NCI-H1694 treated with DMSO at 0.1 percent for 48 hours (cell line): ENCODE results near the gene SEC31B.

Source experiments
- DNase-seq: peaks from one replicate; lab custom pipeline; 2025; lab: John Stamatoyannopoulos, UW

Gene SEC31B

DNA sequence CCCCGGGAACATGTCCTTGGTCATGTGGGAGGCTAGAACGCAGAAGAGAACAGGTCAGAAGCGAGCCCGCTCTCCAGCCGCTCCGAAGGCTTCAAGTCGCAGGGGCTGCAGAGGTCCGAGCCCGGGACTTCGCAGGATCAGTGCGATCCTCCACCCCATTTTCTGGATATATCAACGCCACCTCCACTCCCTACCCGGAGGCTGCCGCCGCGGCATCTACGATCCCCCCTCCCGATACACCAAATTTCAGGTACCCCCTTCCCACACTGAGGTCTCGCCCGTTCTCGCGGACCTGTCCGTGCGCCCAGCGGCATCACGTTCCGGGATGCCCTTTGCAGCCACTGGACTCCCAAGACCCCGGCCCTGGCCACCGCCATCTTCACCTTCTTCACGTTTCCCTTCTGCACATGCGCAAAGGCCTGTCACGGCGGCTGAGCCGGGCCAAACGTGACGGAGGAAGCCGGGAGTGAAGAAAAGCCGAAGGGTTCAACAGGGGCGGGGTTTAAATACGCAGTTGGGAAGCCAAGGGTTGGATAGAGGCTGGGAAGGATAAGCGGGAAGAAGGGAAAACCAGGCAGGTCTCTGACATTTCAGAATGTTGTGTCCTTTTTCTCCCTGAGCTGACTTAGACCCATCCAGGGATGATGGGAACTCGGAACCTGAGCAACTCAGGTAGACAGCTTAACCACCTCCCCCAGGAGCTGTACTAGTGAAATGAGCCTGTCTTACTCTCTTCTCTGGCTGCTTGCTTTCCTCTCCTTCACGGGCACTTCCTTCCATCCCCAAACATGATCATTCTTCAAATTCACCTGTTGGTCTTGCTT lies 10.0 kb upstream of the SEC31B start, which contains the start of gene NDUFB8:
Gene NDUFB8, minus strand, starts transcription at position 397 of the 824 bp plus-strand sequence. Its CDS starts 20 bp downstream, at position 377.
- peak; percentile 43 for DNase-seq

DNA sequence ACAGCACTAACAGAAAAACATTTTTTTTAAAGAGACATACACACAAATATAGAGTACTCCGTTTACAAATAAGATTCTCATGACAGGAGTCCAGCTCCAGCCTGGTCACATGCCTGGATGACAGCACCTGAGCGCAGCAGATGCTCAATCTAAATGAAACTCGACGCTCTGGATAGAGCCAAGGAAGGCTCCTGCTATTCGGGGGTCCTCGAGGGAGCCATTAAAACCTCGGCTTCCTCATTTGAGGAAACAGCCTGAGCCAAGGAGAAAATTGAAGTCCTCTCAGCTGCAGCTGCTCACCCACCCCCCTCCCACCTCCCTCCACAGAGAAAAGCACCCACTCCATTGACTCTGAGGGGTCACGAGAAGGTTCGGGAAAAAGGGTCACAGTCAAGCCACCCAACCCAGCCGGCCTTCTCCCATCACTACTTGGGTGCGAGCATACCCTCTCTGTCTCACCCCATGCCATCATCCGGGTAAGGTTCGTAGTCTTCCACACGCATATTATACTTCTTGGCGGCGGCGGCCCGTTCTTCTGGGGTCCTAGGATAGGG lies 9.3 kb upstream of the SEC31B start:
- no peak for DNase-seq

DNA sequence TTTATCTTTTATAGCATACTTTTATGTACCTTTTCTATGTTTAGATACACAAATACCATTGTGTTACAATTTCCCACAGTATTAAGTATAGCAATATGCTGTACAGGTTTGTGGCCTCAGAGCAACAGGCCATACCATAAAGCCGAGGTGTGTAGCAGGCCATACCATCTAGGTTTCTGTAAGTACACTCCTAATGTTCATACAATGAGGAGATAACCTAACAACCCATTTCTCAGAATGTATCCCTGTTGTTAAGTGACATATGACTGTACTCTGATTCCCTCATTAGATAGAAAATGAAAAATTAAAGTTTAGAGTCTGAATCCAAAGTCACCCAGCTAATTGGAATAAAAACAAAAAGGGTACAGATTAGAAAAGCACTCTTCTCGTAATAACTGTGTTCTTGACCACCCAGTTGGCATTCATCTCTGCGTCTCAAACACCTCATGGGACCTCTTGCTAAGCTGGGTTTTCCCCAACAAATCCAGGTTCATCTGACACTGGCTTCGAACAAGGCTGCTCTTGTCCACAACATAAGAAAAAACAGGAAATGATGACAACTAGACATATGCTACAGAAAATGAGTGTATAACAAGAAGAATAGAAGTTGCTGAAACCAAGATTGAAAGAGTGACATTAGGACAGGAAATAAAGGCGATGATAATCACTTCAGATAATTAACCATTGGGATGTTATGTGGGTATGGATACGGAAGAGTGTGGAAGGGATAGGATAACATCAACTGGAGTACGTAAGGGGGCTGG lies 8.6 kb upstream of the SEC31B start:
- DNase-seq = no peak

DNA sequence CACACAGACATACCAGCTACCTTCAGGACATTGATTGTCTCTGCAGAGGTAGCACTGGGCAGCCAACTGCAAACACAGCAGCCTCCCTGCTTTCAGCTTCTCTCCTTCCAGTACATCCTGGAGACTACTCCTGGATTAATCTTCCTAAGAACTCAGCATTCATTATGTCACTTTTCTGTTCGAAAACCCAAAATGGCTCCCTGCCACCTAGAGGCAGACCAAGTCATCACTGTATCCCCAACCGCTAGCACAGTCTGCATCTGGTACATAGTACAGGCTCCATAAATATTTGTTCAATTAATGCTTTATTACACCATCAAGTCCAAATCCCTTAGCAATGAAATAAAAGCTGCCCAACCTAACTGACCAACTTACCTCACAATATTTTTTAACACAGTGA lies 5.0 kb upstream of the SEC31B start:
- no peak for DNase-seq

DNA sequence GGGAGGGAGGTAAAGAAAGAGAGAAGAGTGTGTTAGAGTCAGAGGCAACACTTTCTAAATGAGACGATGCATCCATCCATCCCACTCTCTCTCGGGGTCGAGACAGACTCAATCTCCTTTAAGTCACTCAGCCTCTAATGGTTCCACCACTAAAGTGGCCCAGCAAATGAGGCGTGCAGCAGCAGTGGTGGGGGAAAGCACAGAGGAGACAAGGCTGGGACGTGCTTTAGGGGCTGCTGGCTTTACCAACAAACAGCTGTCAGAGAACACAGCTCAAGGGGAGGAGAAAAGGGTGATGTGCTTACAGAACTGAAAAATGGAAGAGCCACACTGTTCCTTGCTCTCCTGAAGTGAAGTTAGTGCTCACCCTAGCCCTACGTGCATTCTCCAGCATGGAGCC lies 4.5 kb upstream of the SEC31B start:
- DNase-seq = no peak

DNA sequence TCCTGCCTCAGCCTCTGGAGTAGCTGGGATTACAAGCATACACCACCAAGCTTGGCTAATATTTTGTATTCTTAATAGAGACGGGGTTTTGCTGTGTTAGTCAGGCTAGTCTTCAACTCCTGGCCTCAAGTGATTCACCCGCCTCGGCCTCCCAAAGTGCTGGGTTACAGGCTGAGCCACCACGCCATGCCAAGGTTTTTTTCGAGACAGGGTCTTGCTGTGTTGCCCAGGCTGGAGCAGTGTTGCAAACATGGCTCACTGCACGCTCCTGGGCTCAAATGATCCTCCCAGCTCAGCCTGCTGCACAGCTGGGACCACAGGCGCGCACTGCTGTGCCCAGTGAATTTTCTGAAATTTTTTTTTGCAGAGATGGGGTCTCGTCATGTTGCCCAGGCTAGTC lies 3.3 kb upstream of the SEC31B start:
- no peak for DNase-seq

DNA sequence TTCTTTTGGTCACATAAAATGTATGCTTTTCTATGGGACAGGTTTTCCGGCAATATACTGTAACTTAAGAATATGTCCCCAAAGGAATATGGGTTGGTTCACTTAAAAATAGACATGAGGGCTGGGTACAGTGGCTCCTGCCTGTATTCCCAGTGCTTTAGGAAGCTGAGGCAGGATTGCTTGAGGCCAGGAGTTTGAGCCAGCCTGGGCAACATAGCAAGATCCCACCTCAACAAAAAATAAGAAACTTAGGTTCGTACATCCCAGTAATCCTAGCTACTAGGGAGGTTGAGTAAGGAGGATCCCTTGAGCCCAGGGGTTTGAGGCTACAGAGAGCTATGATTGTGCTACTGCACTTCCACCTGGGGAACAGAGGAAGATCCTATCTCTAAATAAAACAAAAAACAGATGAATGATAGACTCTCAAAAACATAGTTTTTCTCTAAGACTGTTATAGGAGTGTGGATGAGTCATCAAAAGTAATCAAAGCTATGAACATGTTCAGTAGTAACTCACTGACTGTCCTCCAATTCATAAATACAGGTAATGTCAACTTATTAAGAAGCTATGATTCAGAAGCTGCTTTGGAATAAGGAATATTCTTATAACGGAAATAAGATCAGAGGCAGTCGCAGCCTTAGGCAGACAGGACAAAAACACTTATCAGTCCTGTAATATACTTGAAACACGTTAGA lies 2.6 kb upstream of the SEC31B start:
- DNase-seq = no peak

DNA sequence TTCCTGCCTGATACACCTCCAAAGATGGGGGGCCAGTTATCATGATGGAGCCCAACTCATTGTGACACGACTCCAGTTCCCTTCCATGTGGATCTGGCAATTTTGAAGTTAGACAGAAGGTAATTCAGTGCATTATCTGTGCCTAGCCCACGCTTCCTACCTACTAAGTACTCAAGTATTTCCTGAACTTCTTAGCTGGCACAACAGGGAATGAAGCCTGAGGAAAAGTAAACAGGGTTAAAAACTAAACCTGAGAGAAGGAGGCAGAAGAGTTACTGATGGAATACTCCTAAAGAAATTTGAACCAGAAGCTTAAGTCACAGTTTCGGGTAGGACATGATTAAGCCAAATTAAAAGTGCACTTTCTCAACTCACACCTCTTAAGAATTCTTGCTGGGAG lies 1.1 kb upstream of the SEC31B start:
- no peak for DNase-seq

DNA sequence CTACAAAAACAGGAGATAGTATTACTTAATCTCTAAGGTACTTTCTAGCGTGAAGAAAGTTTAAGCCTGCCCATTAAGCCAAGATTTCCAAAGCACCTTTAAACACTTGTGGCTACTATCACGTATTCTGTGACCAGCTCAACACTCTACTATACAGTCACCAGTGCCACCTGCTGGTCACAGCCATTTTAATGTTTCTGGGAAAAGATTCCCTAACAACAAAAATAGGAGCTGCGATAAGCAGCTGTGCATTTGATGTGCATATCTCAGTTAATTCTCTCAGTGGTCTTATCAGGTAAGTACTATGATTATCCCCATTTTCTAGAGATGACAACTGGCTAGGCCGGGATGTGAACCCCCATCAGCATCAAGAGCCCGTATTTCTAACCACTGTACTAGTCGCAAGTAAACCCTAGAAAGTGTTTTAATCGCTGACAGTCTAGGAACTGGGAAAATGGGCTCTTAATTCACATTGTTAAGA lies 860 bp downstream of the SEC31B start:
- DNase-seq = peak; percentile 19

DNA sequence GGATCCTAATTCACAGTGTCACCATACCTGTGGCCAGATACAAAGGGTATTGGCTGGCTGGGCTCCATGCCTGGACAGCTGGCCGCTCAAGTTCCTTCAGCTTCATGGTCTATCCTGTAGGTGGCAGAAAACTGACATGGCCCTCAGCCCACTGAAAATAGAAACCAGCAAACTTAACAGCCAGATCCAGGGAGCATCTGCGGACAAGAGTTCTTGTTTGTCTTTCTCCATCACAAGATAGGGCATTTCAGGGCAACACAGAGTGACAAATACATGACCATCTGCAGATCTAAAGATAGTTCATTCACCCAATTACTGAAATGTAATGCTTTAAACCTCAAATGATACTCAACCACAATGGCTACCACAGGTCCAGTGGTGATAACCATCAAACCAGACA lies 2.8 kb downstream of the SEC31B start:
- DNase-seq = no peak

DNA sequence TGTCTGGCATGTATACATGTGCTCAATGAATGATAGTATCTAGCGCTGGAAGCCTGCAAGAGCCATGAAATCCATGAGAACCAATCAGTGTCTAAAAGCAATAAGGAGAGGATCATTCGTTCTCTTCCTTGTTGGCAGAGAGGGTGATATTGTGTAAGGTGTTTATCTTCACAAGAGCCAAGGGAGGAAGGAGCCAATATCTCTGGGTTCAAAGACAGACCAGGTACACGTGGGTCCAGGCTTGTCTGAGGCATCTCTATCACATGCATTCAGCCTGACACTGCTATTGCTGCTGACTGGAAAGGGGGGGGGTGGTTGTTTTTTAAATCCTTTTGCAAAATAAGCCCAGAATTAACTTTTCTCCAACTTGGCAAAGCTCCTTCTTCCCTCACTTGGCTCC lies 4.0 kb downstream of the SEC31B start:
- no peak for DNase-seq

DNA sequence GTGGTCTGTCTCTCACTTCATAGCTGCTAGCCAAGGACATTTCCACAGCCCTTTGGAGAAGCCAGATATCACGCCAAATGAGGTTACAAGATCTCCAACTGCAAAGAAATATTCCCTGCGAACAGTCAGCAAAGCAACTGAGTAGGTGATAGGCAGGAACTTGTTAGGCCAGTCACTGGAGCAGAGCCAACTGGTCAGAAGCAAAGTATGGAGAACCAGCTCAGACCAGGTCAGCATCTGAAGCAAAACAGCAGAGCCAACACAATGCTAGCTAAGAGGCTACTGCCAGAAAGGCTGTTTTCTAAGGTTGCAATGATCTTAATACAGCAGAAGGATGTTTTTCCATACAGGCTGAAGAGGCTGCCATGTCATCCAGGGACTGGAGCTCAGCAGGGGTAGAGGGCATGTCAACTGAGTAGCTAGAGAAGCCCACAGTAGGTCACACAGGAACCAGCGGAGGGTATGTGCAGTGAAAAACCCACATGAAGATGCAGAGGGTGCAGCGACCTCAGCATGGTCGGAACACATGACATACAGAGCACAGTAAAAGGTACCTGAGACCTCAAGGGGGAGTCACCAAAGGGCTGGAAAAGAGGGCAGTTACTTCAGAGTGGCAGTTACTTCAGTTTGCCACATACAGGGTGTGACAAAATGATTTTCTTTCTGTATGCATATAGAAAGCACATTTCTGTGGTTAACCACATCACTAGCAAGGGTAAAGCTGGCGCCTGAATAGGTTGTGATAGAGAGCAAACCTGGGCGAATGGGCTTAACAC lies 8.9 kb downstream of the SEC31B start:
- DNase-seq = no peak

DNA sequence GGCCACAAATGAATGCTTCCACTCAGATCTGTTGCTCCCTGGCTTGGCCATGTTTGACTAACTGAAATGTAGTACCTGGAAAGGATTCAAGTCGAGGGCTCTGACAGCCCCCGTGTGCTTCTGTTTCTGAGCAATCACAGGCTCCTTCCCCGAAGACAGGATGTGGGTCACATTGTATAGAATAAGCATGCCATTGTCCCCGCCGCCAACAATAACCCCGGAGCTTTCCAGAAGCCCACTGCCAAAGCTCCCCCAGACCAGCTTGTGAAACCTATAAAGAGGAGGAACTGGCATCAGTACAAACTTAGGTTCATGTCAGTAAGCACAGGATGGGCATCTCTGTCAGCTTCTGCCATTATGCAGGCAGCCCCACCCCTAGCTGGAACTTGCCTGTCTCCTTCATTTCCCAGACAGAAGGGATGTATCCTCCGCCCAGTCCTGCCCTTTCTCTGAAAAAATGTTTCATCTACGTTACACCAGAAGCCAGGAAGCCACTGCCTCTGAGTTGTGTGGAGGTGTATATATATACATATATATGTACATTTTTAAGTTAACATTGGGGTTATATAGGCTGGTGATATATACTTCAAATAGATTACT lies 10.3 kb downstream of the SEC31B start:
- DNase-seq = no peak

DNA sequence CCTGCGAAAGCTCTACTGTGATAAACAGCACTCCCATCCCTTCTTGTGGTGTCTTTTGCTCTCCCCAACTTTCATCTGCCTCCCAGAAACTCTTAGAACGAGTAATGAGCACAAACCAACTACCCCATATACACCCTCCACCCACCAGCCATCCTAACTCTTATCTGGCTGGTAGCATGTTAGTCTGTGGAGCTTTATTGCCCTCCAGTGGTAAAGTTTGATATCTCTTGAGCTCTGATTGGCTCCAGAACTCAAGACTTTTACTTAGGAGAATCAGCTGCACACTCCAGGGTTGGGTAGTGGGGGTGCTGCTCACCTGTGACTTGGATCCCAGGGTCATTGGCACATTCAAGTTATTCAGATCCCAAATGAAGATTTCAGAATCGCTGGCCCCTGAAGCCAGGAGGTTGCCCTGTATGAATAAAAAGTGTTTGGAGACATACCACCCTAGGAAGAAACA lies 10.9 kb downstream of the SEC31B start:
- DNase-seq = peak; percentile 54

DNA sequence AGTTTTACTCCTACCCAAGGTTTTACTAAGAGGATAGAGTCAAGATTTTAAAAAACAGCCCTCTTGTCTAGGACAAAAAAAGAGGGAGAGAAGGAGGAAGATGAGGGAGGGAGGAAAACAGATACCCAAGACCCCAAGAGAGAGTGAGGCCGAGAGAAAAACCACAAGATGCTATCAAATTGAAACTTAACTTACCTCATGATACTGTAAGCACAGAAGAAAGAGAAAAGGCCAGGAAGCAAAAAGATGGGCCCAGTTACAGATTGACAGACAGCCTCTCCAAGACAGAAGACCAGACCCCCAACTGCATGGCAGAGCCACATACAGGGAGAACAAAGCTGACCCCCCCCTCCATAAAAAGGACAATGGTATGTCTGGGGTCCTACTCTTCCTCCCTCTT lies 11.4 kb downstream of the SEC31B start:
- DNase-seq = no peak

DNA sequence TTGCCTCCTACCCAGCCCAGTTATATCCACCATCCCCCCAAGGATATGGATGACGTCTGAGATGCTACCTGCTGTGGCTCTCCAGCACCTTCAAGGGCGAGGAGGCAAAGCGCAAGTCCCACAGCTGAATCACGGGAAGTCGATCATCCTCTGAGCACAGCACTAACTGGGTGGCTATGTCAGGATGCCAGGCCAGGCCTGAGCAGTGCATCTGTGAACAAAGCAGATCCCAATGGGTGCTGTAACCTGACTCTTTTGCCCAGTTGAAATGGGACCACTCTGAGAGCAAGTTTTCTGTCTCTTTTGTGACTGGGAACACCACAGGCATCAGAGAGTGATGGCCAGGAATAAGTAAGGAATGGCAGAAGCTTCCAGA lies 12.3 kb downstream of the SEC31B start:
- DNase-seq = no peak

DNA sequence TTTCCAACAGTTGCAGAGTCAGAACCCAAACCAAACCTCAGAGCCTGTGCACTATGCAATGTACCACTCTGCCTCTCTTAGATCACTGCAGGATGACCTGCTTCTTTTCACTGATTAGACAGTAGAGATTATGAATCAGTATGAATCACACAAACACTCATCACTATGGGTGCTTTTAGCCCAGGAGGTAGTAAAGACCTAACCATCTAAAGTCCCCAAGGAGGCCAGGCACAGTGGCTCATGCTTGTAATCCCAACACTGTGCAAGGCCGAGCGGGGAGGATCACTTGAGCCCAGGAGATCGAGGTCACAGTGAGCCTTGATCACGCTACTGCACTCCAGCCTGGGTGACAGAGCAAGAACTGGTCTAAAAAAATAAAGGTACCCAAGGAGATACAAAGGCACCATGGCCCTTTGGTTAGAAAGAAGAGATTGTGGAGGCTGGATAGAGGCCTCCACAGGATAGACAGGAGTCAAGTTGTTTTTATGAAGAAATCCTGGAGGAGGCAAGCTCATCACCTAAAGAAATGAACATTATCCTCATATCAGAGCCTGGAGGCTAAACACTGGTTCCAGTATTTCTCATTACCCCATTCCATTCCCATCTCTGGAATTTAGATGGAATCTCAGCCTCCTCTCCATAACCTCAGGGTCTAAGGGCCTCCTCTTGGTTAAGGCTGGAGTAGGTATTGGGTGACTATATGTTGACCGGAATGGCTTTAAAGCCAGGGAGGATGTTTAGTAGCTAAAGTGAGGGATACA lies 12.9 kb downstream of the SEC31B start:
- DNase-seq = no peak

DNA sequence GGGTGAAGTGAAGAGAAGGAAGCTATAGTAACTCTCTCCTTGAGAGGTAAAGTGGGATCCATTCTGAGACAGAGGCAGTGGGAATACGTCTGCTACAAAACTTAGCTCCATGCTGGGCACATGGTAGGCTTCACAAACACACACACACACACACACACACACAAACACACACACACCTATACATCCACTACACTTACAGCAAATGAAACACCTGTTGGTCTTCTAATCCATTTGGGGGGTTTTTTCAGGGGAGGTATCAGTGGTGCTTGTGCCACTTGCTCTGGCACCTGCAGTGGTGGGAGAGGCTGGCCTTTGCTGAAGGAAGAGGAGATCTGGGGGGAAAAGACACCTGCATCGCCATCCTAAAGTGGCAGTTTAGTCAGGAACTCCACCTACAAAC lies 14.5 kb downstream of the SEC31B start:
- DNase-seq = no peak

DNA sequence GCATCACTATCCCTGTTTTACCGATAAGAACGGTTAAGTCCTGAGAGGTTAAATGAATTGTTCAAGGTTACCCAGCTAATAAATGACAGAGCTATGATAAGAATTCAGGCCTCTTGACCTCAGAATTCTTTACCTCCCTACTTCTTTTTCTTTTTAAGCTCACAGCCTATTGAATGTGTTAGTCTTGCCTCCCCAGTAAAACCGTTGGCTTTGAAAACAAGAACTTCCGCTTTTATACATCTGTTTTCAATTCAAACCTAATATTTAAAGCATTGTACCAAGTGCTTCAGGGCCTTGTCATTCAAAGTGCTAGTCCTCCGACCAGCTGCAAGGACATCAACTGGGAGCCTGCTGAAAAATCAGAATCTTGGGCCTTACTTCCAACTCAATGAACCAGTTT lies 15.6 kb downstream of the SEC31B start:
- no peak for DNase-seq

DNA sequence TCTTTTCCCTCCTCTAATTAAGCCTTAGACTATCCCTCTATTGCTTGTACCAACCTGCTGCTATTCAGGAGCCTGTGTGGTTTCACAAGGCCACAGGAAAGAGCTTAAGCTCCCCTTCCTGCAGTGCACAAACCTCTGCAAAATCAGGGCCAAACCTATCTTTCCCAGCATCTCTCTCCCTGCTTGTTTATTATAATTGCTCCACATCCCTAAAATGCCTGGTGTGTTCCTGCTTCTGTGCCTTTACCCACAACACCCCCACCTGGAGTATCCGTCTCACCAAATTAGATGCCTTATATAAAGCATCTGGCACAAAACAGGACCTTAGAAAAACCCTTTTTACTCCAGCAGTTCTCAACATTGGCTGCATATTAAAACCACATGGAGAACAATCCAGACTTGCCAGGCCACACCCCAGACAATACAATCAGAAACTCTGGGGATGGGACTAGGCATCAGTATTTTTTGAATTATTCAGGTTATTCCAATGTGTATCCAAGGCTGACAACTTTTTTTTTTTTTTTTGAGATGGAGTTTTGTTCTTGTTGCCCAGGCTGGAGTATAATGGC lies 16.7 kb downstream of the SEC31B start:
- no peak for DNase-seq
